Naive thymus-derived CD4-positive, alpha-beta T cell (primary cell): ENCODE results near the gene IRF7. TPM values are rescaled to one million over a fixed set of nuclear protein-coding genes. Genes with fewer than 3 reads are reported as not detected.

Experiments used
- ATAC-seq: fragments of 150-1000 bp; cut with Tn5 transposase; 2 replicates; pipeline ENCODE4 v1.10.0; 2021; ENCODE audit warnings: mild to moderate bottlenecking, moderate library complexity
- CTCF ChIA-PET: fragments of 350-600 bp; sonication (Branson Sonifier 250); formaldehyde crosslinking; loops from one replicate; lab custom pipeline; 2021; ENCODE audit warnings: antibody characterized with exemption; lab: Charles Lee
- POLR2A ChIA-PET: fragments of 350-600 bp; sonication (Branson Sonifier 250); formaldehyde crosslinking; loops from one replicate; lab custom pipeline; 2021; ENCODE audit warnings: antibody characterized with exemption, inconsistent platforms; lab: Charles Lee
- DNase-seq, 9 donors: peaks; one replicate each; pipeline versions ENCODE4 v3.0.0 to v3.0.0-alpha.2; 2020 to 2022; ENCODE audit warnings: mixed read lengths in 1 of 9
- H3K27ac ChIP-seq: one replicate; pipeline ENCODE4 v1.7.0; 2013; ENCODE audit warnings: mild to moderate bottlenecking, low read depth, low read length, moderate library complexity
- H3K27me3 ChIP-seq, 2 donors: one replicate each; pipeline ENCODE4 v1.7.0; 2013; ENCODE audit warnings: low read length in 2 of 2, mild to moderate bottlenecking in 2 of 2, moderate library complexity in 2 of 2; ENCODE audit not compliant: control insufficient read depth in 2 of 2, insufficient read depth in 2 of 2
- H3K36me3 ChIP-seq, 3 experiments: 1 replicate in 2 of 3; 2 replicates in 1 of 3; pipeline ENCODE4 v1.7.0; 2013; ENCODE audit warnings: low read length in 3 of 3, mild to moderate bottlenecking in 3 of 3, moderate library complexity in 1 of 3; ENCODE audit not compliant: insufficient read depth in 3 of 3, control insufficient read depth in 2 of 3
- H3K4me1 ChIP-seq, 2 donors: one replicate each; pipeline ENCODE4 v1.7.0; 2013; ENCODE audit warnings: low read length in 2 of 2, mild to moderate bottlenecking in 2 of 2, moderate library complexity in 1 of 2; ENCODE audit not compliant: control insufficient read depth in 2 of 2, insufficient read depth in 2 of 2
- H3K4me3 ChIP-seq: 2 replicates; pipeline ENCODE4 v1.7.0; 2013; ENCODE audit warnings: mild to moderate bottlenecking, low read length
- H3K9me3 ChIP-seq, 3 experiments: 1 replicate in 2 of 3; 2 replicates in 1 of 3; pipeline ENCODE4 v1.7.0; 2013; ENCODE audit warnings: low read length in 3 of 3; ENCODE audit not compliant: control insufficient read depth in 2 of 3
- H3K27ac Mint-ChIP-seq, 9 donors: one replicate each; pipeline ENCODE4 v1.8.0; 2020 to 2022; ENCODE audit warnings: mixed read lengths in 9 of 9, mild to moderate bottlenecking in 8 of 9, moderate library complexity in 5 of 9, inconsistent platforms in 2 of 9
- H3K27me3 Mint-ChIP-seq, 5 donors: one replicate each; pipeline ENCODE4 v1.8.0; 2021 to 2022; ENCODE audit warnings: mixed read lengths in 5 of 5, mild to moderate bottlenecking in 1 of 5
- H3K36me3 Mint-ChIP-seq, 5 donors: one replicate each; pipeline ENCODE4 v1.8.0; 2020 to 2022; ENCODE audit warnings: mixed read lengths in 5 of 5, mild to moderate bottlenecking in 3 of 5, inconsistent platforms in 1 of 5
- H3K4me1 Mint-ChIP-seq, 7 donors: one replicate each; pipeline ENCODE4 v1.8.0; 2020 to 2022; ENCODE audit warnings: mixed read lengths in 7 of 7, mild to moderate bottlenecking in 3 of 7, inconsistent platforms in 1 of 7
- H3K4me3 Mint-ChIP-seq, 10 donors: one replicate each; pipeline ENCODE4 v1.8.0; 2020 to 2022; ENCODE audit warnings: mild to moderate bottlenecking in 10 of 10, mixed read lengths in 10 of 10, moderate library complexity in 6 of 10, inconsistent platforms in 2 of 10
- H3K9me3 Mint-ChIP-seq, 11 donors: one replicate each; pipeline ENCODE4 v1.8.0; 2020 to 2022; ENCODE audit warnings: mixed read lengths in 11 of 11, mild to moderate bottlenecking in 4 of 11, inconsistent platforms in 1 of 11, moderate library complexity in 1 of 11
- intact Hi-C, 2 donors: fragments of 100-400 bp; cut with micrococcal nuclease; formaldehyde crosslinking; loops; one replicate each; pipeline ENCODE4 v1.15.1; 2023
- polyA plus RNA-seq, 2 donors: library from polyadenylated mRNA; unstranded; fragments of 300-500 nt; fragmentation: Illumina TruSeq; gene quantifications; one replicate each; pipeline ENCODE4 v1.2.3, GENCODE V29; 2021
- total RNA-seq, 6 experiments: library from RNA in 5 of 6; stranded (reverse) in 5 of 6; gene quantifications; 1 replicate in 5 of 6; 2 replicates in 1 of 6; pipeline ENCODE4 v1.2.3 and lab custom pipeline; 2021 to 2026

IRF7 gene
- total and polyA plus RNA-seq, 7 experiments from 2014 or later: 25.9 to 134 (median 63.3) TPM

- POLR2A ChIA-PET: interaction anchor here (0.7 to 3.2 kb wide), 8 partner anchors 8 to 159 kb away, joined by 3 to 17 read pairs (median 6); partner anchors contain the start of genes LMNTD2, PHRF1 and TMEM80
- H3K4me1 ChIP-seq: peaks cover 6 to 8% of the 10 kb centered on the region in 2 donors
- H3K9me3 ChIP-seq: no peaks in the 10 kb centered on the region
- Mint-ChIP-seq H3K4me1 (peaks cover 0 to 16% (median 3%) of the 10 kb centered on the region in 7 donors), H3K27me3 (no peaks in the 10 kb centered on the region), H3K4me3 (peak overlapping the region; percentile 50 to 91 (median 70)), H3K27ac (peak overlapping the region; percentile 52 to 87 (median 76)), H3K9me3 (no peaks in the 10 kb centered on the region), H3K36me3 (peaks cover 0 to 3% (median 0%) of the 10 kb centered on the region in 5 donors)
- H3K27me3 ChIP-seq: no peaks in the 10 kb centered on the region
- CTCF ChIA-PET: no interaction called here
- intact Hi-C loops: loop anchor here (1.0 to 10.0 kb wide), 7 partner anchors 7 to 360 kb away; partner anchors contain the start of genes LMNTD2 (in 2 of the 2), PHRF1 (in 2 of the 2), RASSF7 (in 2 of the 2) and BET1L (in 1 of the 2)
- peak overlapping the region; percentile 27 for H3K4me3 ChIP-seq
- H3K27ac ChIP-seq: peak overlapping the region; percentile 51
- ATAC-seq (no peak), DNase-seq (no peak)
- H3K36me3 ChIP-seq: peaks cover 0 to 14% (median 0%) of the 10 kb centered on the region in 3 experiments
Observed at GRCh38 chr11:567629-568292, 48.0 kb downstream of the IRF7 start.

- Histone ChIP-seq H3K4me1 (peaks cover 6 to 12% of the 10 kb centered on the region in 2 donors), H3K9me3 (no peaks in the 10 kb centered on the region), H3K27ac (no peak overlapping the region), H3K36me3 (peaks cover 0 to 14% (median 0%) of the 10 kb centered on the region in 3 experiments), H3K27me3 (no peaks in the 10 kb centered on the region), H3K4me3 (no peak overlapping the region)
- ChIA-PET CTCF (interaction anchor here (1.5 kb wide), 1 partner anchor 13 kb away, joined by 3 read pairs; no protein-coding TSS in a partner anchor), POLR2A (interaction anchor here (0.7 to 1.2 kb wide), 4 partner anchors 8 to 129 kb away, joined by 3 to 6 read pairs (median 4); partner anchors contain the start of genes PHRF1 and TMEM80)
- DNase-seq (peak in 1 of 9 donors; percentile 22), ATAC-seq (no peak)
- intact Hi-C loops: loop anchor here in 1 of 2 donors (5.0 to 10.0 kb wide), 2 partner anchors 228 to 360 kb away; partner anchors contain the start of genes BET1L, CEND1, RIC8A and SLC25A22
- peak overlapping the region; percentile 52 to 87 (median 76) for H3K27ac Mint-ChIP-seq
- H3K27me3 Mint-ChIP-seq: no peaks in the 10 kb centered on the region
- no peaks in the 10 kb centered on the region for H3K9me3 Mint-ChIP-seq
- peaks cover 0 to 16% (median 3%) of the 10 kb centered on the region in 7 donors for H3K4me1 Mint-ChIP-seq
- peaks cover 0 to 3% (median 0%) of the 10 kb centered on the region in 5 donors for H3K36me3 Mint-ChIP-seq
- H3K4me3 Mint-ChIP-seq: peak overlapping the region; percentile 50 to 91 (median 70)
Observed at GRCh38 chr11:567011-567628, 48.6 kb downstream of the IRF7 start.

GRCh38 chr11:565921-566509 is 49.7 kb downstream of the IRF7 start:
- Histone ChIP-seq H3K4me1 (peaks cover 15 to 18% of the 10 kb centered on the region in 2 donors), H3K27ac (no peak overlapping the region), H3K36me3 (peaks cover 0 to 14% (median 0%) of the 10 kb centered on the region in 3 experiments), H3K9me3 (no peaks in the 10 kb centered on the region), H3K27me3 (no peaks in the 10 kb centered on the region), H3K4me3 (no peak overlapping the region)
- intact Hi-C loops: loop anchor here in 1 of 2 donors (5.0 to 10.0 kb wide), 2 partner anchors 229 to 359 kb away; partner anchors contain the start of genes BET1L, CEND1, RIC8A and SLC25A22
- Mint-ChIP-seq H3K4me3 (peak overlapping the region in 1 of 10 donors; percentile 91), H3K27me3 (no peaks in the 10 kb centered on the region), H3K27ac (peak overlapping the region in 1 of 9 donors; percentile 72), H3K36me3 (peaks cover 0 to 5% (median 0%) of the 10 kb centered on the region in 5 donors), H3K9me3 (no peaks in the 10 kb centered on the region), H3K4me1 (peaks cover 0 to 21% (median 4%) of the 10 kb centered on the region in 7 donors)
- POLR2A ChIA-PET: interaction anchor here (1.2 to 4.8 kb wide), 2 partner anchors 9 to 10 kb away, joined by 3 to 21 read pairs; partner anchors contain the start of gene PHRF1
- ATAC-seq (no peak), DNase-seq (no peak)
- CTCF ChIA-PET: interaction anchor here (0.7 to 1.6 kb wide), 4 partner anchors 10 to 157 kb away, joined by 3 to 7 read pairs (median 3); no protein-coding TSS in a partner anchor

- Mint-ChIP-seq H3K4me1 (peaks cover 4 to 23% (median 9%) of the 10 kb centered on the region in 7 donors), H3K4me3 (peak overlapping the region in 3 of 10 donors; percentile 32 to 52 (median 41))
- POLR2A ChIA-PET: interaction anchor here (0.6 to 4.8 kb wide), 5 partner anchors 12 to 348 kb away, joined by 3 to 21 read pairs (median 3); partner anchors contain the start of gene PHRF1
Observed at GRCh38 chr11:563812-564578, 51.8 kb downstream of the IRF7 start.

GRCh38 chr11:563066-563811 is 52.5 kb downstream of the IRF7 start:
- DNase-seq: no peak
- peaks cover 0 to under 1% (median 0%) of the 10 kb centered on the region in 5 donors for H3K27me3 Mint-ChIP-seq
- no peaks in the 10 kb centered on the region for H3K9me3 ChIP-seq
- H3K27ac Mint-ChIP-seq: peak overlapping the region in 1 of 9 donors; percentile 38
- no peak overlapping the region for H3K27ac ChIP-seq
- no peak overlapping the region for H3K4me3 ChIP-seq
- ATAC-seq: no peak
- peaks cover 0 to 5% (median 0%) of the 10 kb centered on the region in 5 donors for H3K36me3 Mint-ChIP-seq
- H3K4me1 Mint-ChIP-seq: peaks cover 4 to 23% (median 9%) of the 10 kb centered on the region in 7 donors
- peaks cover 0 to 14% (median 0%) of the 10 kb centered on the region in 3 experiments for H3K36me3 ChIP-seq
- intact Hi-C loops: loop anchor here in 1 of 2 donors (10.0 kb wide), 1 partner anchor 232 kb away; the partner anchor contains the start of genes CEND1 and SLC25A22
- ChIA-PET CTCF (no interaction called here), POLR2A (interaction anchor here (0.7 to 4.8 kb wide), 5 partner anchors 12 to 348 kb away, joined by 3 to 21 read pairs (median 3); partner anchors contain the start of gene PHRF1)
- H3K4me3 Mint-ChIP-seq: no peak overlapping the region
- no peaks in the 10 kb centered on the region for H3K27me3 ChIP-seq
- H3K9me3 Mint-ChIP-seq: no peaks in the 10 kb centered on the region
- peaks cover 14 to 17% of the 10 kb centered on the region in 2 donors for H3K4me1 ChIP-seq

More at GRCh38 chr11:563812-564578, 51.8 kb downstream of the IRF7 start:
- H3K27me3 Mint-ChIP-seq: no peaks in the 10 kb centered on the region
- H3K36me3 Mint-ChIP-seq: peaks cover 0 to 5% (median 0%) of the 10 kb centered on the region in 5 donors
- Histone ChIP-seq H3K4me3 (no peak overlapping the region), H3K4me1 (peaks cover 14 to 18% of the 10 kb centered on the region in 2 donors), H3K27ac (no peak overlapping the region), H3K9me3 (no peaks in the 10 kb centered on the region), H3K36me3 (peaks cover 0 to 14% (median 0%) of the 10 kb centered on the region in 3 experiments), H3K27me3 (no peaks in the 10 kb centered on the region)
- H3K9me3 Mint-ChIP-seq: no peaks in the 10 kb centered on the region
- intact Hi-C loops: loop anchor here in 1 of 2 donors (10.0 kb wide), 1 partner anchor 231 kb away; the partner anchor contains the start of genes CEND1 and SLC25A22
- no peak for DNase-seq
- ATAC-seq: no peak
- CTCF ChIA-PET: no interaction called here
- H3K27ac Mint-ChIP-seq: peak overlapping the region in 2 of 9 donors; percentile 38 to 80
